ENCODE data around the gene PTBP3.

DNA sequence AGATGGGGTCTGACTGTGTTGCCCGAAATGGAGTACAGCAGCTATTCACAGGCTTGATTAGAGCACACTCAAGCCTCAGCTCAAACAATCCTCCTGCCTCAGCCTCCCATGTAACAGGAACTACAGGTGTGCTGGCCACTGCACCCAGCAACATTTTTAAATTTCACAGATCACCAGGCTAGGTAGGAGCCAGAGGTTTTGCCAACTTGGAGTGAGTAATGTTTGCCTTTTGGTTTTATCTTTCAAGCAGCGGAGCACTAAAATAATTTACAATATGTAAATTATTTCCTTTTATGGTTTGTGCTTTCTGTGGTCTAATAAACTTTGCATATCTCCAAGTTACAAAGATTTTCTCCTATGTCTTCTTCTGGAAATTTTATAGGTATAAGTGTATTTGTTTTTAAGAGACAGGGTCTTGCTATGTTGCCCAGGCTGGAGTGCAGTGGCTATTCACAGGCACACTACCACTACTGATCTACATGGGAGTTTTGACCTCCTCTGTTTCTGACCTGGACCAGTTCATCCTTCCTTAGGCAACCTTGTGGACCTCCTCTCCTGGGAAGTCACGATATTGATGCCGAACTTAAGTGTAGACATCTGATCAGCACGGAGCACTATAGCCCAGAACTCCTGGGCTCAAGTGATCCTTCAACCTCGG, 91.1 kb downstream of the PTBP3 start:
- TF ChIP-seq POLR2A (IDR thresholded peaks at IDR 0.05; ENCODE audit: low read depth, low read length) (no peak), POLR2AphosphoS5 (IDR thresholded peaks at IDR 0.05; ENCODE audit: low read depth, low read length) (no peak)

All from GM12892 (cell line).